ENCODE results near the gene HAPLN2.

The HAPLN2 gene

GRCh38 chr1:156592158-156592909 is 26.9 kb upstream of the HAPLN2 start:
- WGBS, 2 experiments (ENCODE audit: insufficient coverage in 2 of 2): 66 to 70% methylated on average over 9 to 12 of the region's 16 CpGs
- peak overlapping the region; percentile 36 for H3K27ac ChIP-seq (ENCODE audit: low read depth, low read length, severe bottlenecking)

GRCh38 chr1:156592910-156593660 is 26.1 kb upstream of the HAPLN2 start:
- Histone ChIP-seq H3K4me3 (ENCODE audit: extremely low read depth, insufficient read depth, low read length, poor library complexity, severe bottlenecking) (no peak overlapping the region), H3K9me3 (ENCODE audit: control insufficient read depth, low read length) (no peaks in the 10 kb centered on the region), H3K27ac (ENCODE audit: low read depth, low read length, severe bottlenecking) (peak overlapping the region; percentile 7), H3K4me1 (ENCODE audit: control insufficient read depth, insufficient read depth, low read length, poor library complexity, severe bottlenecking) (no peaks in the 10 kb centered on the region), H3K36me3 (ENCODE audit: control insufficient read depth, insufficient read depth, low read length) (peaks cover 52% of the 10 kb centered on the region)
- 95 to 98% methylated on average over 7 of the region's 8 CpGs for WGBS, 2 experiments (ENCODE audit: insufficient coverage in 2 of 2)

More at GRCh38 chr1:156592158-156592909, 26.9 kb upstream of the HAPLN2 start:
- Histone ChIP-seq H3K4me3 (ENCODE audit: extremely low read depth, insufficient read depth, low read length, poor library complexity, severe bottlenecking) (peak overlapping the region; percentile 69), H3K9me3 (ENCODE audit: control insufficient read depth, low read length) (no peaks in the 10 kb centered on the region), H3K4me1 (ENCODE audit: control insufficient read depth, insufficient read depth, low read length, poor library complexity, severe bottlenecking) (no peaks in the 10 kb centered on the region), H3K36me3 (ENCODE audit: control insufficient read depth, insufficient read depth, low read length) (peaks cover 44% of the 10 kb centered on the region)

GRCh38 chr1:156593661-156593989 is 25.6 kb upstream of the HAPLN2 start:
- Histone ChIP-seq H3K4me3 (ENCODE audit: extremely low read depth, insufficient read depth, low read length, poor library complexity, severe bottlenecking) (no peak overlapping the region), H3K36me3 (ENCODE audit: control insufficient read depth, insufficient read depth, low read length) (peaks cover 57% of the 10 kb centered on the region), H3K27ac (ENCODE audit: low read depth, low read length, severe bottlenecking) (no peak overlapping the region)

GRCh38 chr1:156594190-156594589 is 25.0 kb upstream of the HAPLN2 start:
- Histone ChIP-seq H3K9me3 (ENCODE audit: control insufficient read depth, low read length) (no peaks in the 10 kb centered on the region), H3K4me1 (ENCODE audit: control insufficient read depth, insufficient read depth, low read length, poor library complexity, severe bottlenecking) (no peaks in the 10 kb centered on the region), H3K36me3 (ENCODE audit: control insufficient read depth, insufficient read depth, low read length) (peaks cover 63% of the 10 kb centered on the region), H3K27ac (ENCODE audit: low read depth, low read length, severe bottlenecking) (no peak overlapping the region), H3K4me3 (ENCODE audit: extremely low read depth, insufficient read depth, low read length, poor library complexity, severe bottlenecking) (no peak overlapping the region)
- WGBS, 2 experiments (ENCODE audit: insufficient coverage in 2 of 2): 89 to 96% methylated on average over 3 of the region's 3 CpGs

More at GRCh38 chr1:156593661-156593989, 25.6 kb upstream of the HAPLN2 start:
- Histone ChIP-seq H3K9me3 (ENCODE audit: control insufficient read depth, low read length) (no peaks in the 10 kb centered on the region), H3K4me1 (ENCODE audit: control insufficient read depth, insufficient read depth, low read length, poor library complexity, severe bottlenecking) (no peaks in the 10 kb centered on the region)
- 97 to 98% methylated on average over 6 to 8 of the region's 8 CpGs for WGBS, 2 experiments (ENCODE audit: insufficient coverage in 2 of 2)

GRCh38 chr1:156595016-156595415 is 24.2 kb upstream of the HAPLN2 start:
- Histone ChIP-seq H3K36me3 (ENCODE audit: control insufficient read depth, insufficient read depth, low read length) (peaks cover 69% of the 10 kb centered on the region), H3K4me3 (ENCODE audit: extremely low read depth, insufficient read depth, low read length, poor library complexity, severe bottlenecking) (no peak overlapping the region), H3K4me1 (ENCODE audit: control insufficient read depth, insufficient read depth, low read length, poor library complexity, severe bottlenecking) (no peaks in the 10 kb centered on the region), H3K9me3 (ENCODE audit: control insufficient read depth, low read length) (no peaks in the 10 kb centered on the region), H3K27ac (ENCODE audit: low read depth, low read length, severe bottlenecking) (no peak overlapping the region)
- WGBS, 2 experiments (ENCODE audit: insufficient coverage in 2 of 2): 95 to 100% methylated on average over 2 of the region's 2 CpGs

GRCh38 chr1:156596426-156596825 is 22.8 kb upstream of the HAPLN2 start:
- peaks cover 69% of the 10 kb centered on the region for H3K36me3 ChIP-seq (ENCODE audit: control insufficient read depth, insufficient read depth, low read length)
- H3K9me3 ChIP-seq (ENCODE audit: control insufficient read depth, low read length): no peaks in the 10 kb centered on the region
- no peak overlapping the region for H3K27ac ChIP-seq (ENCODE audit: low read depth, low read length, severe bottlenecking)
- no peak overlapping the region for H3K4me3 ChIP-seq (ENCODE audit: extremely low read depth, insufficient read depth, low read length, poor library complexity, severe bottlenecking)
- H3K4me1 ChIP-seq (ENCODE audit: control insufficient read depth, insufficient read depth, low read length, poor library complexity, severe bottlenecking): no peaks in the 10 kb centered on the region
- WGBS, 2 experiments (ENCODE audit: insufficient coverage in 2 of 2): 100% methylated on average over 1 of the region's 3 CpGs; no CpG with 5 or more reads in 1 of the 2 experiments

GRCh38 chr1:156598125-156598524 is 21.1 kb upstream of the HAPLN2 start:
- Histone ChIP-seq H3K36me3 (ENCODE audit: control insufficient read depth, insufficient read depth, low read length) (peaks cover 64% of the 10 kb centered on the region), H3K9me3 (ENCODE audit: control insufficient read depth, low read length) (no peaks in the 10 kb centered on the region)

GRCh38 chr1:156598731-156599432 is 20.3 kb upstream of the HAPLN2 start:
- Histone ChIP-seq H3K27ac (ENCODE audit: low read depth, low read length, severe bottlenecking) (no peak overlapping the region), H3K9me3 (ENCODE audit: control insufficient read depth, low read length) (no peaks in the 10 kb centered on the region), H3K36me3 (ENCODE audit: control insufficient read depth, insufficient read depth, low read length) (peaks cover 57% of the 10 kb centered on the region), H3K4me3 (ENCODE audit: extremely low read depth, insufficient read depth, low read length, poor library complexity, severe bottlenecking) (no peak overlapping the region), H3K4me1 (ENCODE audit: control insufficient read depth, insufficient read depth, low read length, poor library complexity, severe bottlenecking) (no peaks in the 10 kb centered on the region)
- 100% methylated on average over 2 of the region's 4 CpGs; no CpG with 5 or more reads in 1 of the 2 experiments for WGBS, 2 experiments (ENCODE audit: insufficient coverage in 2 of 2)

More at GRCh38 chr1:156598125-156598524, 21.1 kb upstream of the HAPLN2 start:
- H3K27ac ChIP-seq (ENCODE audit: low read depth, low read length, severe bottlenecking): no peak overlapping the region
- 91 to 94% methylated on average over 5 of the region's 5 CpGs for WGBS, 2 experiments (ENCODE audit: insufficient coverage in 2 of 2)
- H3K4me1 ChIP-seq (ENCODE audit: control insufficient read depth, insufficient read depth, low read length, poor library complexity, severe bottlenecking): no peaks in the 10 kb centered on the region
- H3K4me3 ChIP-seq (ENCODE audit: extremely low read depth, insufficient read depth, low read length, poor library complexity, severe bottlenecking): no peak overlapping the region

- Histone ChIP-seq H3K9me3 (ENCODE audit: control insufficient read depth, low read length) (no peaks in the 10 kb centered on the region), H3K36me3 (ENCODE audit: control insufficient read depth, insufficient read depth, low read length) (peaks cover 47% of the 10 kb centered on the region), H3K4me1 (ENCODE audit: control insufficient read depth, insufficient read depth, low read length, poor library complexity, severe bottlenecking) (no peaks in the 10 kb centered on the region), H3K4me3 (ENCODE audit: extremely low read depth, insufficient read depth, low read length, poor library complexity, severe bottlenecking) (no peak overlapping the region), H3K27ac (ENCODE audit: low read depth, low read length, severe bottlenecking) (no peak overlapping the region)
- WGBS, 2 experiments (ENCODE audit: insufficient coverage in 2 of 2): 93% methylated on average over 2 of the region's 3 CpGs; no CpG with 5 or more reads in 1 of the 2 experiments
These were observed 19.4 kb upstream of the HAPLN2 start for GRCh38 chr1:156599811-156600210.

GRCh38 chr1:156600733-156601121 is 18.5 kb upstream of the HAPLN2 start:
- WGBS, 2 experiments (ENCODE audit: insufficient coverage in 2 of 2): 1 to 5% methylated on average over 12 to 13 of the region's 13 CpGs
- Histone ChIP-seq H3K9me3 (ENCODE audit: control insufficient read depth, low read length) (no peaks in the 10 kb centered on the region), H3K27ac (ENCODE audit: low read depth, low read length, severe bottlenecking) (peak overlapping the region; percentile 85), H3K4me1 (ENCODE audit: control insufficient read depth, insufficient read depth, low read length, poor library complexity, severe bottlenecking) (no peaks in the 10 kb centered on the region), H3K4me3 (ENCODE audit: extremely low read depth, insufficient read depth, low read length, poor library complexity, severe bottlenecking) (peak overlapping the region; percentile 75), H3K36me3 (ENCODE audit: control insufficient read depth, insufficient read depth, low read length) (peaks cover 40% of the 10 kb centered on the region)
